HG03095 (cell line): ENCODE results near the gene GRID1.

ENCODE experiments used
- ATAC-seq: cut with Tn5 transposase; IDR thresholded peaks from one replicate; pipeline ENCODE4 v1.9.1; 2021; ENCODE audit warnings: moderate library complexity; ENCODE audit not compliant: unreplicated experiment

The GRID1 gene

DNA sequence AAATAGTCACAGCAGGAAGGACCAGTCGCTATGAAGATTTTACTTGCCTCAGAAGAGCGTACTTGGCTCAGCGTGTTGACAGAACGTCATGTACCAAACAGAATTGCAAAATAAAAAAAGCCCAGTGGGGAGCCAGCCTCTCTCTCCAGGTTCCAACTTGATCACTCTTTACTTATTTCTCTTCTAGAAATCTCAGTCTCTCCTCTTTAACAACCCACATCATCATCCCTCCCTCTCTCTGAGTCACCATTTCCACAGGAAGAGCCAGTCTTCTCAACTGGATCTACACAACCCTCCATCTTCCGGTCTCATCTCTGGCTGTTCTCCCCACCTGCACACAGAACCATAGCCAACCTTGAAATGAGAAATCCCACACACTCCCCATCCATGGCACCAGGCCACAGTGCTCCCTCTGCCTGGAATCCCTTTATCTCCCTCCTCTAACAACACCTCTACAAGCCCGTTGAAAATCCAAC lies 718.3 kb downstream of the GRID1 start:
- ATAC-seq: no peak

- ATAC-seq: no peak
Measured at GRCh38 chr10:85647741-85648140, 718.9 kb downstream of the GRID1 start.

- ATAC-seq: no peak
Measured at GRCh38 chr10:85645926-85646711, 720.5 kb downstream of the GRID1 start.

- no peak for ATAC-seq
Measured at GRCh38 chr10:85645053-85645452, 721.5 kb downstream of the GRID1 start.

GRCh38 chr10:85643845-85644525 lies 722.6 kb downstream of the GRID1 start:
- no peak for ATAC-seq

DNA sequence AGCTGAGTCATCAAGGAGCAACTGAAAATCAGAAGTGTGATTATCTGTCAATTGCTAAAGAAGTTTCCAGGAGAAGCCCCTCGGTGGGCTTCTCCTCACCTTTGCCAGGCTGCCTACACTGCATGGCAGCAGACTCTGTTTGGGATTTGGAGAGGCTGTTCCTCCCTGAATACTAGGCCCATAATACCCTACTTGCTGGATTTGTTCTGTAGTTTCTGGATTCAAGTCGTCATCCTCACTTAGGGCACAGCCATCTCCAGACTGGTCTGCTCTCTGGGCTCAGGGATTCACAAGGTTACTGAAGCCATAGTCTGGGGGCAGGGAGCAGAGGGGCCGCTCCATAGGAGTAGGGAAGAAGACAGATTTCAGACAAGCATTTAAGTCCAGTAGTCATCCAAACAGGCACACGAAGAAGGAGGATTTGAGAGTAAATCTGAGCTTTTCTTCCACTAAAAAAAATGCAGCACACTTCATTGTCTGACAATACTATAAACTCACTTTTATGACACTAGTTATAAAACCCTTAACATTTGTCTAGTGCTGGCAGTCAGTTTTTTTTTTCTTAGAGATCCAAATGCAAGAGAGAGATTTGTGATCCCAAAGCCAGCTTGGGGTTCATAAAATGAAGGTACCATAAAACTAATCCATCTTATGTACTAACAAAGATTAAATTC lies 723.3 kb downstream of the GRID1 start:
- ATAC-seq: no peak

- no peak for ATAC-seq
Measured at GRCh38 chr10:85642421-85643170, 724.0 kb downstream of the GRID1 start.

DNA sequence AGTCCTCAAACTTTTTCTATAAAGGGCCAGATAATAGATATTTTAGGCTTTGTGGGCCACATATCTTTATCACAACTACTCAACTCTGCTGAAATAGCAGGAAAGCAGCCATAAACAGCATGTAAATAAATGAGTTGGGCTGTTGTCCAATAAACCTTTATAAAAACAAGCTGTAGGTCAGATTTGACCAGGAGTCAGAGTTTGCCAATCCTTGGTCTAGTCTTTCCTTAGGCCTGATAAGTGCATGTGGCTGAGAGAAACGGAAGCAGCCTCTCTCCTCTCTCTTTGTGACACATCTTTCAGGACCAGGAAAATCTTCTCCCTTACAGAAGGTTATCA lies 724.5 kb downstream of the GRID1 start:
- ATAC-seq: no peak

- ATAC-seq: no peak
Measured at GRCh38 chr10:85641479-85642009, 725.1 kb downstream of the GRID1 start.

DNA sequence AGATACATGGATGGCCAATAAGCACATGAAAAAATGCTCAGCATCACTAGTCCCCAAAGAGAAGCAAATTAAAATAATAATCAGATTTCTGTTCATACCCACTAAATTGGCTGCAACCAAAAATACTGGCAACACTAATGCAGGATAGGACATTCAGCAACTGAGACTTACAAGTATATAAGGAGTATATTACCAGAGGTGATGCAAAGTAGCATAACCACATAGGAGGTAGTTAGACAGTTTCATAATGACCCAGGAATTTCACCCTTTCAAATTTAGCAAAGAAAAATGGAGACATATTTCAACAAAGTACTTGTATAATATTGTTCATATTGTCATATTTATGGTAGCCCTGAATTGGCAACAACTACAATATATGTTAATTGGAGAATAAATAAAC lies 727.8 kb downstream of the GRID1 start:
- no peak for ATAC-seq

DNA sequence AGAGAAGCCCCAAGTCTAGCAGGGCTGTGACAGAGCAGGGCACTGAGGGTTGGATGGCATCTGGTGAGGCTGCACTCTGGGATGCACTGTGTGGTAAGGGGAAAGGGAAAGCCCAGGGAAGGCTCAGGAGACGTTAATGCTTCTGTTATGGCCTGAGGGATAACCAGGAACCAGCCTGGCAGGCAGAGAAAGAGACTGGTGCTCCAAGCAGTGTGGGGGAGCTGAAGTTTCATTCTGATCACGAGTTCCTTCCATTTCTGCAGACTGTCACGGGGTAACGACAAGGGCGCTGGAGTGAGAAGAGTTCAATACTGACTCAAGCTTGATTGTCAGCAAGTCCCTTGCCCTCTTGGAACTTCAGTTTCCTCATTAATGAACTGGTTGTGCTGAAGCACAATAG lies 730.9 kb downstream of the GRID1 start:
- no peak for ATAC-seq

DNA sequence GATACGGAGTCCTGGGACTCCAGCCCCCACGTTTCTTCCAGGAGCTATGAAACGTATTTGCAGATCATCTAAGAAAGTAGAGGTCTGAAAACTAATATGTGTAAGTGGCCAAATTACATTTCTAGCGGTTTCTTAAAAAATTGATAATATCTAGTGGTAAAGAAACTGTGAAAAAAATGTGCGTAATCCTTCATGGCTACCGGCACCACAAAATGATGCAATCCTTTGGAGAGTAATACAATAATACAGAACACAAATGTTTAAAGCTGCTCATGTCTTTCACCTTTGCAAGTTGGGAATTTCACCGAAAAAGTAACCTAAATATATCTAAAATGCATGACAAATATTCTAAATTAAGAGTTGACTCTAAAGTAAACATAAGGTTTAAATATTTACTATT lies 742.1 kb downstream of the GRID1 start:
- no peak for ATAC-seq

DNA sequence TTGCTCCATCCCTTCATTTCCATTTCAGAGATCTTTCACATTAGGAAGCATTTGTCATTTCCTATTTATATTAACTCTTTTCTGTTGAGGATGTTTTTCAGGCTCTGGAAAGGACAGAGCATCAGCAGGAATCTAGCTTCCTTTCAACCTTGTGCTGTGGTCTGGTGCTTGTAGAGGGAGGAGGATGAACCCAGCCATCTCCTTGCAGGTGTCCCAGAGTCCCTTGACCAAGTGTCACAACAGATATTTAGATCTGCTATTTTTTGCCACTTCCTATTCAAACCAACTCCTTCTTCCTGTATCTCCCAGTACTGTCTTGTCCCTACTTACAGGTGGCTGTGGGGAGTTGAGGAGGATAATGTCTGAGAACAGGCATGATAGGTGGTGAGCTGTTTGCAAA lies 742.8 kb downstream of the GRID1 start:
- ATAC-seq: no peak

DNA sequence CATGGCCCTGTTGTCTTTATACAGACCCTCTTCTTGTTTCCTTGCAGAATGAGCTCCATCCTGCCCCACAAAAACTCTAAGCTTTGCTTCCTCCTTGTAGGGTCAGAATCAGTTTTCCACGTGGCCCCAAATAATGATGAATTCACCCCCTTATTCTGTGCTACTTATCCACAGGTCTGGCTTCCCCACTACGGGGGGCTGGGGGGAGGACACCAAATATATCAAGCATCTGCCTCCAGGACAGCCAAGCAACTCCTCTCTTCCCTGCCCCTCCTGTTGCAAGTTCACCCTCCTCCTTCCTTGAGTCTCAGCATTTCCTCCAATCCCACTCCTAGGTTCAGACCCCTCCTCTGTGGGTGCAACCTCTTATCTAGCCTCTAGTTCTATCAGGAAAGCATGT lies 743.3 kb downstream of the GRID1 start:
- ATAC-seq: no peak

DNA sequence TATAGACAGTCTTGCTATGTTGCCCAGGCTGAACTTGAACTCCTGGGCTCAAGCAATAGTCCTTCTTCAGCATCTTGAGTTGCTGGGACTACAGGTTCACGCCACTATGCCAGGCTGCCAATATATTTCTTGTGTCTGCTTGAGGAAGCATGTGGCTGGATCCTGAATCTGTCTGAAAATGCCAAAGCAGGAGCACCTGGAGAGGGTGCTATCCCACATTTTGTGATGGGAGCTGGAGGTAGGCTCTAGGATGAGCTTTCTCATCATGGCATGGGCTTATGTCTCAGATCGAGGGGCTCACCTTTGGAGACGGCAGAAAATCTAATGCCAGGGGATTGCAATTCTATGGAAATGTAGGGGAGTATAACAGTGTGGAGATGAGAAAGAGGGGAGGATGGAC lies 744.2 kb downstream of the GRID1 start:
- no peak for ATAC-seq

DNA sequence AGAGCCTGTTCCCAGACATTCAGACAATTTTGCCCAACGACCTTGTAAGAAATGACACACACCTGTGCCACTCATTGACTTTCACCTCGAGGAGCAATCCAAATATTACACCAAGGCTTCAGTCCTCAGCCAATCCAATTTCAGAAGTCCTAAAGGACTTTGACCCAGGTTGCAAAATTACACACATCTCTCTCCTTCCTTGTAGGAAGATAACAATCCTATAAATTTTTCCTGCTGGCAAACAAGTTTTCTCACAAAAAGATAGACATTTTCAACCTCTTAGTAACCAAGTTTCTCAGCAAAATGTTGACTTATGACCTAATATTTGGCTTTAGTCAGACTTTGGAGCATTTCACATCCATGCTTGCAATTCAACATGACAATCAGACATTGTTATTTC lies 745.0 kb downstream of the GRID1 start:
- ATAC-seq: no peak

- no peak for ATAC-seq
Measured at GRCh38 chr10:85620807-85621206, 745.8 kb downstream of the GRID1 start.

GRCh38 chr10:85619832-85620231 lies 746.8 kb downstream of the GRID1 start:
- no peak for ATAC-seq

DNA sequence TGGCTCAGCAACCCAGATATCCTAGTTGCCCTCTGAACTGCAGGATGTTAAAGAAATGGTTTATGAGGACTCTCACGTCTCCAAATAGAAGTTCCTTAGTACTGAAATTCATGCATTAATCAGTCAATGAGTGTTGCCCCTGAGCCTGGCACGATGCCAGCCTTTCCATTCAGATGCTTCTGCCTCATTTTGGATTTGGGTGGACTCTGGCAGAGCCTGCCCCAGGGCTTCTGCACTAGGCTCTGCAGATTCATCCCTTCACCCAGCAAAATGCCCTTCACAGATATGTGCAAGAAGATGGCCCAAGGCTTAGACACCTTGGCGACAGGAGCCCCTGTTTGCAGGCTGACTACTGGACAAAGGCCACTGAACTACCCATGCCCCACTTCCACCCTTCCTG lies 747.8 kb downstream of the GRID1 start:
- no peak for ATAC-seq

GRCh38 chr10:85617751-85618546 lies 748.6 kb downstream of the GRID1 start:
- ATAC-seq: no peak
